HL-60 (cell line): Measurements from ENCODE around the gene ITGBL1.

Experiments used
- CTCF ChIP-seq: IDR thresholded peaks from one replicate; pipeline ENCODE4 v1.5.1; 2011; ENCODE audit warnings: low read length, control low read depth, inconsistent platforms; ENCODE audit not compliant: insufficient read depth
- POLR2AphosphoS5 ChIP-seq: IDR thresholded peaks from 2 replicates; pipeline ENCODE4 v1.6.1; 2012; ENCODE audit warnings: low read depth

- TF ChIP-seq POLR2AphosphoS5 (no peak), CTCF (no peak)
Measured at GRCh38 chr13:101515504-101515903, 63.0 kb downstream of the ITGBL1 start.
